ENCODE data around the gene CCDC60.

Gene CCDC60

GRCh38 chr12:119448611-119449131 is 114.1 kb downstream of the CCDC60 start:
- peak; percentile 74 for DNase-seq

- peak; percentile 56 for DNase-seq
Observed at GRCh38 chr12:119450771-119451170, 116.2 kb downstream of the CCDC60 start.

- no peak for DNase-seq
Observed at GRCh38 chr12:119456824-119457223, 122.3 kb downstream of the CCDC60 start.

GRCh38 chr12:119457271-119457670 is 122.7 kb downstream of the CCDC60 start:
- DNase-seq, result peak; percentile 83

- DNase-seq, result no peak
Observed at GRCh38 chr12:119459481-119459880, 125.0 kb downstream of the CCDC60 start.

GRCh38 chr12:119460876-119461275 is 126.3 kb downstream of the CCDC60 start:
- no peak for DNase-seq

GRCh38 chr12:119461636-119462214 is 127.2 kb downstream of the CCDC60 start:
- no peak for DNase-seq

GRCh38 chr12:119463211-119463926 is 128.8 kb downstream of the CCDC60 start:
- no peak for DNase-seq

GRCh38 chr12:119468296-119468695 is 133.8 kb downstream of the CCDC60 start:
- no peak for DNase-seq

GRCh38 chr12:119475650-119476049 is 141.1 kb downstream of the CCDC60 start:
- no peak for DNase-seq

- no peak for DNase-seq
Observed at GRCh38 chr12:119476951-119477350, 142.4 kb downstream of the CCDC60 start.

- no peak for DNase-seq
Observed at GRCh38 chr12:119479121-119479561, 144.6 kb downstream of the CCDC60 start.

GRCh38 chr12:119480551-119480950 is 146.0 kb downstream of the CCDC60 start:
- no peak for DNase-seq

GRCh38 chr12:119486599-119487154 is 152.1 kb downstream of the CCDC60 start:
- peak; percentile 41 for DNase-seq

GRCh38 chr12:119491814-119492213 is 157.3 kb downstream of the CCDC60 start:
- no peak for DNase-seq

- DNase-seq, result no peak
Observed at GRCh38 chr12:119500209-119500608, 165.7 kb downstream of the CCDC60 start.

GRCh38 chr12:119501052-119501451 is 166.5 kb downstream of the CCDC60 start:
- no peak for DNase-seq

GRCh38 chr12:119505001-119505400 is 170.5 kb downstream of the CCDC60 start:
- no peak for DNase-seq

- DNase-seq, result no peak
Observed at GRCh38 chr12:119512772-119513497, 178.4 kb downstream of the CCDC60 start.

GRCh38 chr12:119528241-119528640 is 193.7 kb downstream of the CCDC60 start:
- no peak for DNase-seq

- no peak for DNase-seq
Observed at GRCh38 chr12:119540476-119540875, 205.9 kb downstream of the CCDC60 start.

GRCh38 chr12:119544765-119545625 is 210.5 kb downstream of the CCDC60 start:
- DNase-seq, result peak; percentile 79
